Esophagus squamous epithelium (tissue), 4 donors: ENCODE measurements around the gene PRKN.

Experiments used
- CTCF ChIP-seq, 6 experiments: fragments of 450-650 bp in 4 of 6; fragments of 200-600 bp in 2 of 6; sonication (generic) in 2 of 6; IDR thresholded peaks; one replicate each; pipeline ENCODE4 v1.5.1; 2016 to 2019; ENCODE audit warnings: antibody characterized with exemption in 6 of 6, mild to moderate bottlenecking in 4 of 6, moderate library complexity in 4 of 6
- POLR2A ChIP-seq, 4 donors: fragments of 450-650 bp; IDR thresholded peaks; one replicate each; pipeline ENCODE4 v1.6.1; 2017; ENCODE audit warnings: antibody characterized with exemption in 4 of 4, mild to moderate bottlenecking in 4 of 4, moderate library complexity in 3 of 4

- no peak for TF ChIP-seq CTCF (IDR thresholded peaks at IDR 0.05)
- no peak for TF ChIP-seq POLR2A (IDR thresholded peaks at IDR 0.05)
Observed at GRCh38 chr6:161654209-161654608, 1073.4 kb downstream of the PRKN start.
